IMR-90 (cell line): ENCODE results near the gene GNB1L. TPM values are rescaled to one million over a fixed set of nuclear protein-coding genes. Genes with fewer than 3 reads are reported as not detected.

ENCODE experiments used
- ATAC-seq: fragments of 200-7000 bp; cut with Tn5 transposase; 2 replicates; pipeline ENCODE4 v1.9.1; 2020; ENCODE audit warnings: low read depth, mild to moderate bottlenecking, moderate library complexity
- BruUV-seq: library from RNA; stranded (reverse); fragments of 400-500 nt; replicated peaks from 2 replicates; lab custom pipeline; 2021; lab: Mats Ljungman, UMichigan
- CTCF ChIA-PET: fragments of 300-600 bp; formaldehyde crosslinking; extraction: SDS; loops from one replicate; lab custom pipeline; 2021; ENCODE audit warnings: antibody characterized with exemption; lab: Yijun Ruan, JAX
- POLR2A ChIA-PET: fragments of 300-600 bp; sonication (Branson Sonifier 250); formaldehyde crosslinking; loops from one replicate; lab custom pipeline; 2022; ENCODE audit warnings: antibody characterized with exemption; ENCODE audit not compliant: unreplicated experiment; lab: Charles Lee
- DNase-seq: peaks from one replicate; pipeline ENCODE4 v3.0.0; 2013
- H2AFZ ChIP-seq: replicated peaks from 2 replicates; pipeline ENCODE3; 2013; ENCODE audit warnings: low read length, mild to moderate bottlenecking; ENCODE audit not compliant: poor library complexity
- H2AK5ac ChIP-seq: 2 replicates; pipeline ENCODE4 v1.6.1; 2013; ENCODE audit warnings: low read depth, low read length, inconsistent platforms
- H2AK9ac ChIP-seq: replicated peaks from 2 replicates; pipeline ENCODE3; 2013; ENCODE audit warnings: mild to moderate bottlenecking, low read depth, low read length, moderate library complexity; ENCODE audit not compliant: poor library complexity
- H2BK120ac ChIP-seq: 2 replicates; pipeline ENCODE4 v1.6.1; 2013; ENCODE audit warnings: low read depth, low read length, inconsistent platforms
- H2BK15ac ChIP-seq: 3 replicates; pipeline ENCODE4 v1.6.1; 2013; ENCODE audit warnings: low read depth, low read length, inconsistent platforms
- H2BK20ac ChIP-seq: 2 replicates; pipeline ENCODE4 v1.6.1; 2013; ENCODE audit warnings: low read depth, mild to moderate bottlenecking, inconsistent platforms, low read length, moderate library complexity
- H2BK5ac ChIP-seq: 2 replicates; pipeline ENCODE4 v1.6.1; 2013; ENCODE audit warnings: mild to moderate bottlenecking, low read depth, low read length, inconsistent platforms; ENCODE audit not compliant: poor library complexity, severe bottlenecking
- H3K14ac ChIP-seq: replicated peaks from 2 replicates; pipeline ENCODE4 v1.6.1; 2013; ENCODE audit warnings: low read depth, low read length, inconsistent platforms
- H3K18ac ChIP-seq: 2 replicates; pipeline ENCODE4 v1.6.1; 2013; ENCODE audit warnings: low read depth, low read length, control low read depth
- H3K23ac ChIP-seq: 2 replicates; pipeline ENCODE4 v1.6.1; 2013; ENCODE audit warnings: low read depth, low read length, inconsistent platforms
- H3K27ac ChIP-seq: 2 replicates; pipeline ENCODE4 v1.5.1; 2013; ENCODE audit warnings: mild to moderate bottlenecking, control low read depth, low read length; ENCODE audit not compliant: insufficient read depth
- H3K27me3 ChIP-seq: 2 replicates; pipeline ENCODE4 v1.6.1; 2013; ENCODE audit warnings: low read length; ENCODE audit not compliant: control insufficient read depth, insufficient read depth
- H3K36me3 ChIP-seq: 2 replicates; pipeline ENCODE4 v1.6.1; 2013; ENCODE audit warnings: low read length, mixed read lengths; ENCODE audit not compliant: control insufficient read depth, insufficient read depth
- H3K4ac ChIP-seq: 2 replicates; pipeline ENCODE4 v1.6.1; 2013; ENCODE audit warnings: low read depth, low read length, inconsistent platforms
- H3K4me1 ChIP-seq: 2 replicates; pipeline ENCODE4 v1.6.1; 2013; ENCODE audit warnings: low read length, mixed read lengths; ENCODE audit not compliant: control insufficient read depth, insufficient read depth
- H3K4me2 ChIP-seq: 2 replicates; pipeline ENCODE4 v1.6.1; 2013; ENCODE audit warnings: low read depth, mild to moderate bottlenecking, control low read depth, low read length, moderate library complexity
- H3K4me3 ChIP-seq: 2 replicates; pipeline ENCODE4 v1.5.1; 2013; ENCODE audit warnings: low read depth, mild to moderate bottlenecking, control low read depth, low read length, moderate library complexity; ENCODE audit not compliant: insufficient read depth
- H3K56ac ChIP-seq: 2 replicates; pipeline ENCODE4 v1.6.1; 2013; ENCODE audit warnings: low read length, inconsistent platforms; ENCODE audit not compliant: insufficient read depth; ENCODE audit errors: extremely low read depth
- H3K79me1 ChIP-seq, 2 experiments: 2 replicates each; pipeline ENCODE4 v1.6.1; 2013; ENCODE audit warnings: low read length in 2 of 2, inconsistent platforms in 1 of 2, low read depth in 1 of 2
- H3K9ac ChIP-seq: 2 replicates; pipeline ENCODE4 v1.6.1; 2013; ENCODE audit warnings: low read depth, low read length, control low read depth
- H3K9me1 ChIP-seq: 2 replicates; pipeline ENCODE4 v1.6.1; 2013; ENCODE audit warnings: low read length, inconsistent platforms; ENCODE audit not compliant: insufficient read depth
- H3K9me3 ChIP-seq: 2 replicates; pipeline ENCODE4 v1.6.1; 2013; ENCODE audit warnings: low read length; ENCODE audit not compliant: control insufficient read depth, insufficient read depth
- H4K20me1 ChIP-seq: 2 replicates; pipeline ENCODE4 v1.6.1; 2013; ENCODE audit warnings: low read length, inconsistent platforms; ENCODE audit not compliant: insufficient read depth
- H4K5ac ChIP-seq: 2 replicates; pipeline ENCODE4 v1.6.1; 2013; ENCODE audit warnings: mild to moderate bottlenecking, low read depth, low read length, control low read depth
- H4K8ac ChIP-seq, 2 experiments: 2 replicates each; pipeline ENCODE4 v1.6.1; 2013; ENCODE audit warnings: low read depth in 2 of 2, low read length in 2 of 2, control low read depth in 1 of 2, inconsistent platforms in 1 of 2
- H4K91ac ChIP-seq: 2 replicates; pipeline ENCODE4 v1.6.1; 2013; ENCODE audit warnings: low read depth, low read length, inconsistent platforms; ENCODE audit not compliant: insufficient read depth
- BHLHE40 ChIP-seq: fragments of 150-350 bp; IDR thresholded peaks from 2 replicates; pipeline ENCODE4 v1.6.1; 2016; ENCODE audit warnings: mild to moderate bottlenecking, low read depth, low read length
- CEBPB ChIP-seq: IDR thresholded peaks from 2 replicates; pipeline ENCODE4 v1.6.1; 2012; ENCODE audit warnings: low read depth, low read length, improper control_type of control experiment
- CHD1 ChIP-seq: IDR thresholded peaks from 2 replicates; pipeline ENCODE4 v1.6.1; 2012; ENCODE audit warnings: low read depth, low read length, improper control_type of control experiment
- ELK1 ChIP-seq: fragments of 150-350 bp; IDR thresholded peaks from 2 replicates; pipeline ENCODE4 v1.6.1; 2016; ENCODE audit warnings: low read depth, mild to moderate bottlenecking, low read length, moderate library complexity, borderline replicate concordance
- FOS ChIP-seq: fragments of 150-350 bp; IDR thresholded peaks from 2 replicates; pipeline ENCODE4 v1.6.1; 2016; ENCODE audit warnings: low read depth, low read length
- MAFK ChIP-seq: IDR thresholded peaks from 2 replicates; pipeline ENCODE4 v1.6.1; 2012; ENCODE audit warnings: low read depth, low read length, improper control_type of control experiment
- MAZ ChIP-seq: IDR thresholded peaks from 2 replicates; pipeline ENCODE4 v1.6.1; 2012; ENCODE audit warnings: low read depth, mild to moderate bottlenecking, low read length, improper control_type of control experiment, moderate library complexity, borderline replicate concordance
- MXI1 ChIP-seq: IDR thresholded peaks from 2 replicates; pipeline ENCODE4 v1.6.1; 2012; ENCODE audit warnings: low read depth, mild to moderate bottlenecking, low read length, moderate library complexity, borderline replicate concordance
- NFE2L2 ChIP-seq: fragments of 150-350 bp; IDR thresholded peaks from 2 replicates; pipeline ENCODE4 v1.6.1; 2016; ENCODE audit warnings: low read depth, mild to moderate bottlenecking, low read length
- POLR2A ChIP-seq: IDR thresholded peaks from 2 replicates; pipeline ENCODE4 v1.6.1; 2012; ENCODE audit warnings: mild to moderate bottlenecking, low read depth, low read length
- RAD21 ChIP-seq: IDR thresholded peaks from 2 replicates; pipeline ENCODE4 v1.6.1; 2012; ENCODE audit warnings: low read length, improper control_type of control experiment
- RCOR1 ChIP-seq: IDR thresholded peaks from 2 replicates; pipeline ENCODE4 v1.6.1; 2012; ENCODE audit warnings: mild to moderate bottlenecking, low read length, improper control_type of control experiment; ENCODE audit not compliant: insufficient replicate concordance
- RFX5 ChIP-seq: IDR thresholded peaks from 2 replicates; pipeline ENCODE4 v1.8.0; 2012; ENCODE audit warnings: low read depth, mild to moderate bottlenecking, low read length, moderate library complexity
- SMC3 ChIP-seq: fragments of 150-350 bp; IDR thresholded peaks from 2 replicates; pipeline ENCODE4 v1.6.1; 2016; ENCODE audit warnings: low read depth, mild to moderate bottlenecking, antibody characterized with exemption, low read length, moderate library complexity
- WGBS, 2 experiments: methylation state at CpG; one replicate each; pipeline versions ENCODE4 v1.1.5 to v1.1.7; 2013; ENCODE audit warnings: missing lambda C conversion rate in 2 of 2; ENCODE audit not compliant: insufficient read length in 1 of 2; ENCODE audit errors: extremely low coverage in 2 of 2; 5-methylcytosine and 5-hydroxymethylcytosine counted together
- dilution Hi-C: fragments of 300-500 bp; cut with HindIII; formaldehyde crosslinking; loops from one replicate; pipeline ENCODE4 v1.14.3; 2018; ENCODE audit warnings: low sequenced_read_pairs; ENCODE audit not compliant: unreplicated experiment
- in situ Hi-C: fragments of 300-500 bp; cut with MboI; formaldehyde crosslinking; loops from 3 replicates; pipeline ENCODE4 v1.14.3; 2019; ENCODE audit warnings: low sequenced_read_pairs, inconsistent platforms, mixed read lengths
- intact Hi-C: fragments of 100-400 bp; cut with micrococcal nuclease; formaldehyde crosslinking; loops from 2 replicates; pipeline ENCODE4 v1.10.0; 2022
- polyA plus RNA-seq, 3 experiments: library from polyadenylated mRNA; depleted of rRNA; stranded (reverse); fragments of >200 nt; gene quantifications; 2 replicates each; pipeline ENCODE4 v1.2.3, GENCODE V29; 2012; ENCODE audit warnings: low replicate concordance in 1 of 3
- total RNA-seq: library from RNA; depleted of rRNA; stranded (reverse); fragments of >200 nt; gene quantifications from 2 replicates; pipeline ENCODE4 v1.2.3, GENCODE V29; 2012
- TF ChIP-seq, protein P1 (sequence below): fragments of 150-350 bp; IDR thresholded peaks from 2 replicates; pipeline ENCODE4 v1.6.1; 2017; ENCODE audit warnings: mild to moderate bottlenecking, antibody characterized with exemption, low read length, low read depth
- TF ChIP-seq, protein P2 (sequence below): conservative IDR thresholded peaks from 2 replicates; pipeline ENCODE4 v1.5.1; 2012; ENCODE audit warnings: mild to moderate bottlenecking, low read depth, low read length, improper control_type of control experiment

Gene GNB1L
- total and polyA plus RNA-seq, 2 of the 4 experiments (the other 2 are of a cell fraction): 2.5 to 4.4 TPM

- Histone ChIP-seq H3K36me3 (peaks cover 5% of the 10 kb centered on the region), H2BK15ac (no peak overlapping the region), H4K20me1 (no peaks in the 10 kb centered on the region), H2BK5ac (no peak overlapping the region), H3K9ac (no peak overlapping the region), H2BK20ac (no peak overlapping the region), H4K8ac (no peak overlapping the region), H2BK120ac (no peak overlapping the region), H3K27me3 (no peaks in the 10 kb centered on the region), H3K79me1 (0 out of 4 replicates have a peak, but pooled peaks cover 0 to 4% of the 10 kb centered on the region in 2 experiments), H3K9me1 (0 out of 2 replicates have a peak, but pooled peaks cover 2% of the 10 kb centered on the region), H3K18ac (no peak overlapping the region), H4K5ac (no peak overlapping the region), H2AFZ (peak overlapping the region; percentile 43), H3K4me1 (peaks cover 7% of the 10 kb centered on the region), H3K9me3 (no peaks in the 10 kb centered on the region), H3K4me2 (no peak overlapping the region), H3K56ac (no peak overlapping the region), H3K27ac (no peak overlapping the region), H3K4ac (no peak overlapping the region), H4K91ac (no peak overlapping the region), H2AK9ac (no peak overlapping the region), H3K23ac (no peak overlapping the region), H3K4me3 (no peak overlapping the region), H2AK5ac (no peak overlapping the region), H3K14ac (no peak overlapping the region)
- ATAC-seq: no peak
- dilution Hi-C loops (no loop called here), intact Hi-C loops (no loop called here), in situ Hi-C loops (no loop called here)
- no peak for DNase-seq
- no TSS peak for BruUV-seq
- WGBS, 2 experiments: 100% methylated on average over 1 of the region's 12 CpGs; no CpG with 5 or more reads in 1 of the 2 experiments
- POLR2A ChIA-PET: no interaction called here
- CTCF ChIA-PET: interaction anchor here (2.5 kb wide), 1 partner anchor 173 kb away, joined by 10 read pairs; no protein-coding TSS in a partner anchor
- TF ChIP-seq ELK1: no peak
- no peak for TF ChIP-seq RFX5
- TF ChIP-seq SMC3: no peak
- TF ChIP-seq, protein P1, sequence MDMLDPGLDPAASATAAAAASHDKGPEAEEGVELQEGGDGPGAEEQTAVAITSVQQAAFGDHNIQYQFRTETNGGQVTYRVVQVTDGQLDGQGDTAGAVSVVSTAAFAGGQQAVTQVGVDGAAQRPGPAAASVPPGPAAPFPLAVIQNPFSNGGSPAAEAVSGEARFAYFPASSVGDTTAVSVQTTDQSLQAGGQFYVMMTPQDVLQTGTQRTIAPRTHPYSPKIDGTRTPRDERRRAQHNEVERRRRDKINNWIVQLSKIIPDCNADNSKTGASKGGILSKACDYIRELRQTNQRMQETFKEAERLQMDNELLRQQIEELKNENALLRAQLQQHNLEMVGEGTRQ: no peak
- no peak for TF ChIP-seq MAFK
- TF ChIP-seq FOS: no peak
- no peak for TF ChIP-seq MAZ
- no peak for TF ChIP-seq CEBPB
- no peak for TF ChIP-seq MXI1
- no peak for TF ChIP-seq CHD1
- TF ChIP-seq, protein P2, sequence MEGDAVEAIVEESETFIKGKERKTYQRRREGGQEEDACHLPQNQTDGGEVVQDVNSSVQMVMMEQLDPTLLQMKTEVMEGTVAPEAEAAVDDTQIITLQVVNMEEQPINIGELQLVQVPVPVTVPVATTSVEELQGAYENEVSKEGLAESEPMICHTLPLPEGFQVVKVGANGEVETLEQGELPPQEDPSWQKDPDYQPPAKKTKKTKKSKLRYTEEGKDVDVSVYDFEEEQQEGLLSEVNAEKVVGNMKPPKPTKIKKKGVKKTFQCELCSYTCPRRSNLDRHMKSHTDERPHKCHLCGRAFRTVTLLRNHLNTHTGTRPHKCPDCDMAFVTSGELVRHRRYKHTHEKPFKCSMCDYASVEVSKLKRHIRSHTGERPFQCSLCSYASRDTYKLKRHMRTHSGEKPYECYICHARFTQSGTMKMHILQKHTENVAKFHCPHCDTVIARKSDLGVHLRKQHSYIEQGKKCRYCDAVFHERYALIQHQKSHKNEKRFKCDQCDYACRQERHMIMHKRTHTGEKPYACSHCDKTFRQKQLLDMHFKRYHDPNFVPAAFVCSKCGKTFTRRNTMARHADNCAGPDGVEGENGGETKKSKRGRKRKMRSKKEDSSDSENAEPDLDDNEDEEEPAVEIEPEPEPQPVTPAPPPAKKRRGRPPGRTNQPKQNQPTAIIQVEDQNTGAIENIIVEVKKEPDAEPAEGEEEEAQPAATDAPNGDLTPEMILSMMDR: no peak
- no peak for TF ChIP-seq POLR2A
- no peak for TF ChIP-seq BHLHE40
- TF ChIP-seq RCOR1: no peak
- TF ChIP-seq NFE2L2: no peak
- TF ChIP-seq RAD21: no peak
Observed at GRCh38 chr22:19903513-19903912, 48.8 kb upstream of the GNB1L start.
